IMR-90 (cell line): Measurements from ENCODE around the gene UBALD1. TPM values are rescaled to one million over a fixed set of nuclear protein-coding genes. Genes with fewer than 3 reads are reported as not detected.
A peak's percentile ranks its signal among the peaks of the same experiment; 100 is the strongest.

Experiments
- ATAC-seq: fragments of 200-7000 bp; cut with Tn5 transposase; 2 replicates; pipeline ENCODE4 v1.9.1; 2020; ENCODE audit warnings: low read depth, mild to moderate bottlenecking, moderate library complexity
- BruUV-seq: library from RNA; stranded (reverse); fragments of 400-500 nt; replicated peaks from 2 replicates; lab custom pipeline; 2021; lab: Mats Ljungman, UMichigan
- CTCF ChIA-PET: fragments of 300-600 bp; formaldehyde crosslinking; extraction: SDS; loops from one replicate; lab custom pipeline; 2021; ENCODE audit warnings: antibody characterized with exemption; lab: Yijun Ruan, JAX
- POLR2A ChIA-PET: fragments of 300-600 bp; sonication (Branson Sonifier 250); formaldehyde crosslinking; loops from one replicate; lab custom pipeline; 2022; ENCODE audit warnings: antibody characterized with exemption; ENCODE audit not compliant: unreplicated experiment; lab: Charles Lee
- DNase-seq: peaks from one replicate; pipeline ENCODE4 v3.0.0; 2013
- H2AFZ ChIP-seq: replicated peaks from 2 replicates; pipeline ENCODE3; 2013; ENCODE audit warnings: low read length, mild to moderate bottlenecking; ENCODE audit not compliant: poor library complexity
- H2AK5ac ChIP-seq: 2 replicates; pipeline ENCODE4 v1.6.1; 2013; ENCODE audit warnings: low read depth, low read length, inconsistent platforms
- H2AK9ac ChIP-seq: replicated peaks from 2 replicates; pipeline ENCODE3; 2013; ENCODE audit warnings: mild to moderate bottlenecking, low read depth, low read length, moderate library complexity; ENCODE audit not compliant: poor library complexity
- H2BK120ac ChIP-seq: 2 replicates; pipeline ENCODE4 v1.6.1; 2013; ENCODE audit warnings: low read depth, low read length, inconsistent platforms
- H2BK15ac ChIP-seq: 3 replicates; pipeline ENCODE4 v1.6.1; 2013; ENCODE audit warnings: low read depth, low read length, inconsistent platforms
- H2BK20ac ChIP-seq: 2 replicates; pipeline ENCODE4 v1.6.1; 2013; ENCODE audit warnings: low read depth, mild to moderate bottlenecking, inconsistent platforms, low read length, moderate library complexity
- H2BK5ac ChIP-seq: 2 replicates; pipeline ENCODE4 v1.6.1; 2013; ENCODE audit warnings: mild to moderate bottlenecking, low read depth, low read length, inconsistent platforms; ENCODE audit not compliant: poor library complexity, severe bottlenecking
- H3K14ac ChIP-seq: replicated peaks from 2 replicates; pipeline ENCODE4 v1.6.1; 2013; ENCODE audit warnings: low read depth, low read length, inconsistent platforms
- H3K18ac ChIP-seq: 2 replicates; pipeline ENCODE4 v1.6.1; 2013; ENCODE audit warnings: low read depth, low read length, control low read depth
- H3K23ac ChIP-seq: 2 replicates; pipeline ENCODE4 v1.6.1; 2013; ENCODE audit warnings: low read depth, low read length, inconsistent platforms
- H3K27ac ChIP-seq: 2 replicates; pipeline ENCODE4 v1.5.1; 2013; ENCODE audit warnings: mild to moderate bottlenecking, control low read depth, low read length; ENCODE audit not compliant: insufficient read depth
- H3K27me3 ChIP-seq: 2 replicates; pipeline ENCODE4 v1.6.1; 2013; ENCODE audit warnings: low read length; ENCODE audit not compliant: control insufficient read depth, insufficient read depth
- H3K36me3 ChIP-seq: 2 replicates; pipeline ENCODE4 v1.6.1; 2013; ENCODE audit warnings: low read length, mixed read lengths; ENCODE audit not compliant: control insufficient read depth, insufficient read depth
- H3K4ac ChIP-seq: 2 replicates; pipeline ENCODE4 v1.6.1; 2013; ENCODE audit warnings: low read depth, low read length, inconsistent platforms
- H3K4me1 ChIP-seq: 2 replicates; pipeline ENCODE4 v1.6.1; 2013; ENCODE audit warnings: low read length, mixed read lengths; ENCODE audit not compliant: control insufficient read depth, insufficient read depth
- H3K4me2 ChIP-seq: 2 replicates; pipeline ENCODE4 v1.6.1; 2013; ENCODE audit warnings: low read depth, mild to moderate bottlenecking, control low read depth, low read length, moderate library complexity
- H3K4me3 ChIP-seq: 2 replicates; pipeline ENCODE4 v1.5.1; 2013; ENCODE audit warnings: low read depth, mild to moderate bottlenecking, control low read depth, low read length, moderate library complexity; ENCODE audit not compliant: insufficient read depth
- H3K56ac ChIP-seq: 2 replicates; pipeline ENCODE4 v1.6.1; 2013; ENCODE audit warnings: low read length, inconsistent platforms; ENCODE audit not compliant: insufficient read depth; ENCODE audit errors: extremely low read depth
- H3K79me1 ChIP-seq, 2 experiments: 2 replicates each; pipeline ENCODE4 v1.6.1; 2013; ENCODE audit warnings: low read length in 2 of 2, inconsistent platforms in 1 of 2, low read depth in 1 of 2
- H3K9ac ChIP-seq: 2 replicates; pipeline ENCODE4 v1.6.1; 2013; ENCODE audit warnings: low read depth, low read length, control low read depth
- H3K9me1 ChIP-seq: 2 replicates; pipeline ENCODE4 v1.6.1; 2013; ENCODE audit warnings: low read length, inconsistent platforms; ENCODE audit not compliant: insufficient read depth
- H3K9me3 ChIP-seq: 2 replicates; pipeline ENCODE4 v1.6.1; 2013; ENCODE audit warnings: low read length; ENCODE audit not compliant: control insufficient read depth, insufficient read depth
- H4K20me1 ChIP-seq: 2 replicates; pipeline ENCODE4 v1.6.1; 2013; ENCODE audit warnings: low read length, inconsistent platforms; ENCODE audit not compliant: insufficient read depth
- H4K5ac ChIP-seq: 2 replicates; pipeline ENCODE4 v1.6.1; 2013; ENCODE audit warnings: mild to moderate bottlenecking, low read depth, low read length, control low read depth
- H4K8ac ChIP-seq, 2 experiments: 2 replicates each; pipeline ENCODE4 v1.6.1; 2013; ENCODE audit warnings: low read depth in 2 of 2, low read length in 2 of 2, control low read depth in 1 of 2, inconsistent platforms in 1 of 2
- H4K91ac ChIP-seq: 2 replicates; pipeline ENCODE4 v1.6.1; 2013; ENCODE audit warnings: low read depth, low read length, inconsistent platforms; ENCODE audit not compliant: insufficient read depth
- BHLHE40 ChIP-seq: fragments of 150-350 bp; IDR thresholded peaks from 2 replicates; pipeline ENCODE4 v1.6.1; 2016; ENCODE audit warnings: mild to moderate bottlenecking, low read depth, low read length
- MAZ ChIP-seq: IDR thresholded peaks from 2 replicates; pipeline ENCODE4 v1.6.1; 2012; ENCODE audit warnings: low read depth, mild to moderate bottlenecking, low read length, improper control_type of control experiment, moderate library complexity, borderline replicate concordance
- POLR2A ChIP-seq: IDR thresholded peaks from 2 replicates; pipeline ENCODE4 v1.6.1; 2012; ENCODE audit warnings: mild to moderate bottlenecking, low read depth, low read length
- SMC3 ChIP-seq: fragments of 150-350 bp; IDR thresholded peaks from 2 replicates; pipeline ENCODE4 v1.6.1; 2016; ENCODE audit warnings: low read depth, mild to moderate bottlenecking, antibody characterized with exemption, low read length, moderate library complexity
- USF2 ChIP-seq: fragments of 150-350 bp; IDR thresholded peaks from 2 replicates; pipeline ENCODE4 v1.6.1; 2017; ENCODE audit warnings: mild to moderate bottlenecking, antibody characterized with exemption, low read length, low read depth
- WGBS, 2 experiments: methylation state at CpG; one replicate each; pipeline versions ENCODE4 v1.1.5 to v1.1.7; 2013; ENCODE audit warnings: missing lambda C conversion rate in 2 of 2; ENCODE audit not compliant: insufficient read length in 1 of 2; ENCODE audit errors: extremely low coverage in 2 of 2; 5-methylcytosine and 5-hydroxymethylcytosine counted together
- dilution Hi-C: fragments of 300-500 bp; cut with HindIII; formaldehyde crosslinking; loops from one replicate; pipeline ENCODE4 v1.14.3; 2018; ENCODE audit warnings: low sequenced_read_pairs; ENCODE audit not compliant: unreplicated experiment
- in situ Hi-C: fragments of 300-500 bp; cut with MboI; formaldehyde crosslinking; loops from 3 replicates; pipeline ENCODE4 v1.14.3; 2019; ENCODE audit warnings: low sequenced_read_pairs, inconsistent platforms, mixed read lengths
- intact Hi-C: fragments of 100-400 bp; cut with micrococcal nuclease; formaldehyde crosslinking; loops from 2 replicates; pipeline ENCODE4 v1.10.0; 2022
- polyA plus RNA-seq, 3 experiments: library from polyadenylated mRNA; depleted of rRNA; stranded (reverse); fragments of >200 nt; gene quantifications; 2 replicates each; pipeline ENCODE4 v1.2.3, GENCODE V29; 2012; ENCODE audit warnings: low replicate concordance in 1 of 3
- total RNA-seq: library from RNA; depleted of rRNA; stranded (reverse); fragments of >200 nt; gene quantifications from 2 replicates; pipeline ENCODE4 v1.2.3, GENCODE V29; 2012

Gene UBALD1
- total and polyA plus RNA-seq, 2 of the 4 experiments (the other 2 are of a cell fraction): 1.3 to 14.5 TPM

GRCh38 chr16:4656221-4656620 lies 41.5 kb upstream of the UBALD1 start:
- in situ Hi-C loops: no loop called here
- Histone ChIP-seq H2BK5ac (no peak overlapping the region), H3K14ac (no peak overlapping the region), H3K9me1 (no peaks in the 10 kb centered on the region), H3K79me1 (peaks cover 0 to 22% of the 10 kb centered on the region in 2 experiments; a peak in 1 of 4 replicates), H4K8ac (no peak overlapping the region), H3K27me3 (no peaks in the 10 kb centered on the region), H3K4me3 (no peak overlapping the region), H3K23ac (no peak overlapping the region), H3K4me2 (no peak overlapping the region), H2BK15ac (no peak overlapping the region), H3K9ac (no peak overlapping the region), H3K27ac (no peak overlapping the region), H3K4me1 (no peaks in the 10 kb centered on the region), H2BK120ac (no peak overlapping the region), H2AK5ac (no peak overlapping the region), H3K9me3 (no peaks in the 10 kb centered on the region), H2AK9ac (peak overlapping the region; percentile 28), H3K56ac (no peak overlapping the region), H3K36me3 (peaks cover 61% of the 10 kb centered on the region), H2AFZ (no peak overlapping the region), H2BK20ac (no peak overlapping the region), H3K4ac (no peak overlapping the region), H3K18ac (no peak overlapping the region), H4K20me1 (peaks cover 32% of the 10 kb centered on the region), H4K91ac (no peak overlapping the region), H4K5ac (no peak overlapping the region)
- TF ChIP-seq POLR2A: no peak
- TF ChIP-seq USF2: no peak
- TF ChIP-seq MAZ: no peak
- no peak for TF ChIP-seq BHLHE40
- no peak for TF ChIP-seq SMC3
- ATAC-seq: no peak
- no TSS peak for BruUV-seq
- WGBS, 2 experiments: 100% methylated on average over 7 of the region's 12 CpGs; no CpG with 5 or more reads in 1 of the 2 experiments
- dilution Hi-C loops: no loop called here
- ChIA-PET POLR2A (no interaction called here), CTCF (no interaction called here)
- DNase-seq: no peak
- intact Hi-C loops: no loop called here
